ENCODE measurements around the gene TLE4. TPM values are rescaled to one million over a fixed set of nuclear protein-coding genes. Genes with fewer than 3 reads are reported as not detected.

Gene TLE4
- total and polyA plus RNA-seq, 2 experiments from 2014 or later: 29.6 to 38.4 TPM

DNA sequence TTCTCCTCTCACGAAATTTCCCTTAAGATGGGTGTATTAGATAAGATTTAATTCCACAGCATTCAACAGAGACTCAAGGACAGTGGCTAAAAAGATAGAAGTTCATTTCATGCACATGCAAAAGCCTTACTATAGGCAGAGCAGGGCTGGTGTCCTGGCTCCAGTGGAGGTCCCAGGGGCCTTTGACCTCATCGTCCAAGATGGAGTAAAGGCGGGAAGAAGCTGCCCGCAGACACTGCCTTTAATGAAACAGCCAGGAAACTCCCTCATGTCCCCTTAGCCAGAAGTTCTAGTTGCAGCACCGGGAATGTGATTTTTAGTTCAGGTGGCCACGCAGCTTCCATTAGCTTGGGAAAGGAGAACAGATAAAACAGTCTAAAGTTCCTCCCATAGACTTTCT lies 190.3 kb downstream of the TLE4 start:
- Histone ChIP-seq H3K4me2 (no peak overlapping the region), H2AFZ (no peak overlapping the region), H3K9me2 (replicated peaks; ENCODE audit: insufficient read depth) (no peaks in the 10 kb centered on the region), H3K4me3 (no peak overlapping the region), H3K36me3 (replicated peaks; ENCODE audit: insufficient read depth, low read depth) (no peaks in the 10 kb centered on the region), H3K4me1 (ENCODE audit: insufficient read depth) (peaks cover 7% of the 10 kb centered on the region), H4K20me1 (ENCODE audit: insufficient read depth, poor library complexity, severe bottlenecking) (no peaks in the 10 kb centered on the region), H3K27me3 (peaks cover 4% of the 10 kb centered on the region), H3K79me2 (no peaks in the 10 kb centered on the region), H3K27ac (no peak overlapping the region), H3K9me3 (ENCODE audit: low read depth) (no peaks in the 10 kb centered on the region)
- no peak for DNase-seq (ENCODE audit: low spot score)
- WGBS (ENCODE audit: low lambda C conversion rate, missing lambda C conversion rate): 96% methylated on average over 6 of the region's 6 CpGs
- TF ChIP-seq, protein P1, sequence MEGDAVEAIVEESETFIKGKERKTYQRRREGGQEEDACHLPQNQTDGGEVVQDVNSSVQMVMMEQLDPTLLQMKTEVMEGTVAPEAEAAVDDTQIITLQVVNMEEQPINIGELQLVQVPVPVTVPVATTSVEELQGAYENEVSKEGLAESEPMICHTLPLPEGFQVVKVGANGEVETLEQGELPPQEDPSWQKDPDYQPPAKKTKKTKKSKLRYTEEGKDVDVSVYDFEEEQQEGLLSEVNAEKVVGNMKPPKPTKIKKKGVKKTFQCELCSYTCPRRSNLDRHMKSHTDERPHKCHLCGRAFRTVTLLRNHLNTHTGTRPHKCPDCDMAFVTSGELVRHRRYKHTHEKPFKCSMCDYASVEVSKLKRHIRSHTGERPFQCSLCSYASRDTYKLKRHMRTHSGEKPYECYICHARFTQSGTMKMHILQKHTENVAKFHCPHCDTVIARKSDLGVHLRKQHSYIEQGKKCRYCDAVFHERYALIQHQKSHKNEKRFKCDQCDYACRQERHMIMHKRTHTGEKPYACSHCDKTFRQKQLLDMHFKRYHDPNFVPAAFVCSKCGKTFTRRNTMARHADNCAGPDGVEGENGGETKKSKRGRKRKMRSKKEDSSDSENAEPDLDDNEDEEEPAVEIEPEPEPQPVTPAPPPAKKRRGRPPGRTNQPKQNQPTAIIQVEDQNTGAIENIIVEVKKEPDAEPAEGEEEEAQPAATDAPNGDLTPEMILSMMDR (IDR thresholded peaks at IDR 0.05; ENCODE audit: poor library complexity): no peak
- TF ChIP-seq EZH2 (IDR thresholded peaks at IDR 0.05; ENCODE audit: borderline replicate concordance) (no peak), EZH2phosphoT487 (IDR thresholded peaks at IDR 0.05; ENCODE audit: low read depth, severe bottlenecking, unreplicated experiment) (no peak)

DNA sequence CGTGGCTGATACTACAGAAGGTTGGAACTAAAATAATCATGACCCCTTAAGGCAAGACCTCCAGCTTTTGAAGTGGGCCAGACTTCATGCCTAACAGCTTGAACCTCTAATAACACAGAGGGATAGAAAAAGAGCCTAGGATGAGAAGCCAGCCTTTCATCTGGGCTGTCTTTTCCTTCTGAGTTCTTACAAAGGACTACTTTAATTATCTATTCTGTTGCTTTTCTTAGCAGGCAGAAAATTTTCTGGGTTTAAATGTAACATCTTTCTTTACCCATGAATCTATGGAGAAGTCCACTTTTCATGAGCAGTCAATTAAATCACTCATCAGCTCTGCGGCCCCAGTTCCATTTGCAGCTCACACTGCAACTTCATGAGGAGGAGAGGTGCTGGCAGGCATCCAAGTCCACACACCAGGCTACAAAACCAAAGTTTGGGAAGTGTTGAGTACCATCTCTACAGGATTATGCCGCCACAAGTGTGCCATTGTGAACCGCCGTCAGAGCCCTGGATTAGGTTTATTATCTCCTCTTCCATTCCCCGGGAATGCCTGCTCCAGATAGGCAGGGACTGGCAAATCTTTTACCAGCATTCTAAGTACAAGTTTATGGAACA lies 192.0 kb downstream of the TLE4 start:
- TF ChIP-seq EZH2 (IDR thresholded peaks at IDR 0.05; ENCODE audit: borderline replicate concordance): no peak
- TF ChIP-seq, protein P1 (IDR thresholded peaks at IDR 0.05; ENCODE audit: poor library complexity): no peak
- no peak for TF ChIP-seq EZH2phosphoT487 (IDR thresholded peaks at IDR 0.05; ENCODE audit: low read depth, severe bottlenecking, unreplicated experiment)
- Histone ChIP-seq H3K27me3 (peaks cover 4% of the 10 kb centered on the region), H3K9me3 (ENCODE audit: low read depth) (no peaks in the 10 kb centered on the region), H3K27ac (no peak overlapping the region), H3K4me1 (ENCODE audit: insufficient read depth) (peaks cover 7% of the 10 kb centered on the region), H3K79me2 (no peaks in the 10 kb centered on the region), H2AFZ (no peak overlapping the region), H4K20me1 (ENCODE audit: insufficient read depth, poor library complexity, severe bottlenecking) (no peaks in the 10 kb centered on the region), H3K4me2 (no peak overlapping the region), H3K9me2 (replicated peaks; ENCODE audit: insufficient read depth) (no peaks in the 10 kb centered on the region), H3K36me3 (replicated peaks; ENCODE audit: insufficient read depth, low read depth) (no peaks in the 10 kb centered on the region), H3K4me3 (no peak overlapping the region)
- no peak for DNase-seq (ENCODE audit: low spot score)
- 48% methylated on average over 6 of the region's 6 CpGs for WGBS (ENCODE audit: low lambda C conversion rate, missing lambda C conversion rate)

DNA sequence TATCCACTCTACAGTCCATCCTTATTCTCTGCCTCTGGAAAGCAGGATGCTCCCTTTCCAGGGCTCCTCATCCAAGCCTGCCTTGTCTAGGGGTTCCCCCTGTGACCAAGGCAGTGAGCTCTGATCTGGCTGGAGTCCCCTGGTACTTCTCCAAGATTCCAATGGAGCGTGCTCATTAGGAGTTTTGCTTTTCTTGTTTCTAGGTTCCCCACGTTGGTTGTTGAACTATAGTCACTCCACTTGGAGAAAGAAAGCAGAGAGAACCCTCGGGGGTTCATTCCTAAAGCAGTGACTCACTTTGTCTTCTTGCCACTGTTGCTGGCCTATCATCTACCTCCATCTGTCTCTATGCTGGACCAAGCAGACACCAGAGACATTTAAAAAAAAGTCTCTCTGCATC lies 192.6 kb downstream of the TLE4 start:
- Histone ChIP-seq H3K4me1 (ENCODE audit: insufficient read depth) (peaks cover 7% of the 10 kb centered on the region), H2AFZ (no peak overlapping the region), H3K27me3 (peaks cover 4% of the 10 kb centered on the region), H4K20me1 (ENCODE audit: insufficient read depth, poor library complexity, severe bottlenecking) (no peaks in the 10 kb centered on the region), H3K9me2 (replicated peaks; ENCODE audit: insufficient read depth) (no peaks in the 10 kb centered on the region), H3K27ac (no peak overlapping the region), H3K36me3 (replicated peaks; ENCODE audit: insufficient read depth, low read depth) (no peaks in the 10 kb centered on the region), H3K79me2 (no peaks in the 10 kb centered on the region), H3K9me3 (ENCODE audit: low read depth) (no peaks in the 10 kb centered on the region), H3K4me3 (no peak overlapping the region), H3K4me2 (no peak overlapping the region)
- WGBS (ENCODE audit: low lambda C conversion rate, missing lambda C conversion rate): 43% methylated on average over 3 of the region's 3 CpGs
- DNase-seq (ENCODE audit: low spot score): peak; percentile 30
- no peak for TF ChIP-seq EZH2 (IDR thresholded peaks at IDR 0.05; ENCODE audit: borderline replicate concordance)
- TF ChIP-seq, protein P1 (IDR thresholded peaks at IDR 0.05; ENCODE audit: poor library complexity): no peak
